Caco-2 (cell line): Measurements from ENCODE around the gene MCF2. TPM values are rescaled to one million over a fixed set of nuclear protein-coding genes. Genes with fewer than 3 reads are reported as not detected.
A peak's percentile ranks its signal among the peaks of the same experiment; 100 is the strongest.

Experiments
- BruUV-seq: library from RNA; stranded (reverse); fragments of 400-500 nt; replicated peaks from 2 replicates; lab custom pipeline; 2021; lab: Mats Ljungman, UMichigan
- CTCF ChIA-PET: fragments of 300-600 bp; sonication (Branson Sonifier 250); formaldehyde crosslinking; loops from one replicate; lab custom pipeline; 2022; ENCODE audit warnings: antibody characterized with exemption; lab: Charles Lee
- POLR2A ChIA-PET: fragments of 300-600 bp; sonication (Branson Sonifier 250); formaldehyde crosslinking; loops from one replicate; lab custom pipeline; 2022; ENCODE audit warnings: antibody characterized with exemption; lab: Charles Lee
- DNase-seq, 2 experiments: peaks; one replicate each; pipeline versions ENCODE4 v3.0.0 to v3.0.0-alpha.2; 2020 to 2022
- H3K27me3 ChIP-seq: replicated peaks from 2 replicates; pipeline ENCODE4 v1.6.0; 2011; ENCODE audit warnings: low read length; ENCODE audit not compliant: control insufficient read depth, insufficient read depth
- H3K36me3 ChIP-seq: 2 replicates; pipeline ENCODE4 v1.5.1; 2011; ENCODE audit warnings: low read length; ENCODE audit not compliant: control insufficient read depth, insufficient read depth
- H3K4me1 ChIP-seq: fragments of 250-450 bp; sonication (Bioruptor Pico); 2 replicates; pipeline ENCODE4 v1.5.1; 2020; ENCODE audit warnings: mild to moderate bottlenecking
- H3K4me3 ChIP-seq: 2 replicates; pipeline ENCODE4 v1.5.1; 2011; ENCODE audit warnings: low read depth, mild to moderate bottlenecking, control low read depth, low read length
- H3K9me3 ChIP-seq: fragments of 250-450 bp; sonication (Bioruptor Pico); 2 replicates; pipeline ENCODE4 v1.5.1; 2020; ENCODE audit warnings: mild to moderate bottlenecking, moderate library complexity
- H3K27ac Mint-ChIP-seq: one replicate; pipeline ENCODE4 v1.8.0; 2022; ENCODE audit warnings: mixed read lengths; ENCODE audit not compliant: unreplicated experiment
- H3K27me3 Mint-ChIP-seq: one replicate; pipeline ENCODE4 v1.8.0; 2022; ENCODE audit warnings: mixed read lengths; ENCODE audit not compliant: insufficient read depth, unreplicated experiment
- H3K36me3 Mint-ChIP-seq: one replicate; pipeline ENCODE4 v1.8.0; 2022; ENCODE audit warnings: mild to moderate bottlenecking, mixed read lengths; ENCODE audit not compliant: insufficient read depth, unreplicated experiment
- H3K4me1 Mint-ChIP-seq: one replicate; pipeline ENCODE4 v1.8.0; 2022; ENCODE audit warnings: low read depth, mixed read lengths; ENCODE audit not compliant: unreplicated experiment
- H3K4me3 Mint-ChIP-seq: one replicate; pipeline ENCODE4 v1.8.0; 2022; ENCODE audit warnings: mild to moderate bottlenecking, moderate library complexity, mixed read lengths; ENCODE audit not compliant: unreplicated experiment
- H3K9me3 Mint-ChIP-seq: one replicate; pipeline ENCODE4 v1.8.0; 2022; ENCODE audit warnings: mixed read lengths; ENCODE audit not compliant: unreplicated experiment
- intact Hi-C: fragments of 100-400 bp; cut with micrococcal nuclease; formaldehyde crosslinking; loops from one replicate; pipeline ENCODE4 v1.10.0; 2022; ENCODE audit not compliant: unreplicated experiment
- total RNA-seq: library from RNA; stranded (reverse); gene quantifications from 2 replicates; pipeline ENCODE4 v1.2.3, GENCODE V29; 2022
- TF ChIP-seq, protein P1 (sequence below), 2 experiments: fragments of 200-600 bp in 1 of 2; IDR thresholded peaks; 1 replicate in 1 of 2; 2 replicates in 1 of 2; pipeline versions ENCODE4 v1.5.1 to v1.8.0; 2011 to 2022; ENCODE audit warnings: antibody characterized with exemption in 1 of 2, control low read depth in 1 of 2, inconsistent platforms in 1 of 2, low read depth in 1 of 2, low read length in 1 of 2, mild to moderate bottlenecking in 1 of 2, moderate library complexity in 1 of 2; ENCODE audit not compliant: insufficient read depth in 1 of 2, severe bottlenecking in 1 of 2, unreplicated experiment in 1 of 2

Gene MCF2
- total RNA-seq, 1 experiment from 2014 or later, result not detected

DNA sequence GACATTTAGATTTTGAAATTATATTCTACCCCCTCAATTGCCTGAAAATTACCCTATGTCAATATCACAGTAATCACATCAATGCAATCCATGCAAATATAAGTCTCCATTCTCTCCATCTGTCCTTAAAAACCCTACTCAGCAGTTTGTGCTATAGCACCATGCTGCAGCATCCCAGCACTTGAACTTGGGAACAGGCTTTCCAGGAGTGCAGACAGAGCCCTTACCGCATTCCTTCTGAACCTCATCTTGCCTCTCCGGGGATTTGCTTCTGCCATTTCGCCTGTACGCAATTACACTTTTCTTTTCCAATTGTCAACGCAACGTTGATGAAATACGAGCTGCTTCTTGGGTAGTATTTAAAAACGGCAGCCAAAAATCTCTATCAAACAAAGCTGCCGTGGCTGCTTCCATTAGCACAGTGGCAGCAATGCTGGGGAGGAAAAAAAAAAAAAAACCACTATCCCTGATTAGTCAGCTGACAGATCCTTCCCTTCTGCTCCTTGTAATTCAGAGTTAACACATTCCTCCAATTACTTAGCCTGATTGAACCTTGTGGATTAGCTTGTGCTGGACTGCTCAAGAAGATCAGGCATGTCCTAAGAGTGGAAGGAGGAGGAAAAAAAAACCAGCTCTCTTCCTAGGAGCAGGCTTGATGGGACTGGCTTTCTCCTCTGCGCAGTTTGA is 65.6 kb downstream of the MCF2 start:
- intact Hi-C loops, result no loop called here
- no peaks in the 10 kb centered on the region for H3K9me3 Mint-ChIP-seq
- CTCF ChIA-PET, result interaction anchor here (0.7 kb wide), 1 partner anchor 114 kb away, joined by 4 read pairs; no protein-coding TSS in a partner anchor
- POLR2A ChIA-PET, result no interaction called here
- H3K36me3 Mint-ChIP-seq, result no peaks in the 10 kb centered on the region
- Histone ChIP-seq H3K9me3 (no peaks in the 10 kb centered on the region), H3K4me1 (no peaks in the 10 kb centered on the region), H3K4me3 (no peak overlapping the region), H3K36me3 (no peaks in the 10 kb centered on the region), H3K27me3 (no peaks in the 10 kb centered on the region)
- peaks cover 7% of the 10 kb centered on the region for H3K27me3 Mint-ChIP-seq
- H3K27ac Mint-ChIP-seq, result no peak overlapping the region
- no peak for DNase-seq
- TF ChIP-seq, protein P1, sequence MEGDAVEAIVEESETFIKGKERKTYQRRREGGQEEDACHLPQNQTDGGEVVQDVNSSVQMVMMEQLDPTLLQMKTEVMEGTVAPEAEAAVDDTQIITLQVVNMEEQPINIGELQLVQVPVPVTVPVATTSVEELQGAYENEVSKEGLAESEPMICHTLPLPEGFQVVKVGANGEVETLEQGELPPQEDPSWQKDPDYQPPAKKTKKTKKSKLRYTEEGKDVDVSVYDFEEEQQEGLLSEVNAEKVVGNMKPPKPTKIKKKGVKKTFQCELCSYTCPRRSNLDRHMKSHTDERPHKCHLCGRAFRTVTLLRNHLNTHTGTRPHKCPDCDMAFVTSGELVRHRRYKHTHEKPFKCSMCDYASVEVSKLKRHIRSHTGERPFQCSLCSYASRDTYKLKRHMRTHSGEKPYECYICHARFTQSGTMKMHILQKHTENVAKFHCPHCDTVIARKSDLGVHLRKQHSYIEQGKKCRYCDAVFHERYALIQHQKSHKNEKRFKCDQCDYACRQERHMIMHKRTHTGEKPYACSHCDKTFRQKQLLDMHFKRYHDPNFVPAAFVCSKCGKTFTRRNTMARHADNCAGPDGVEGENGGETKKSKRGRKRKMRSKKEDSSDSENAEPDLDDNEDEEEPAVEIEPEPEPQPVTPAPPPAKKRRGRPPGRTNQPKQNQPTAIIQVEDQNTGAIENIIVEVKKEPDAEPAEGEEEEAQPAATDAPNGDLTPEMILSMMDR (IDR thresholded peaks at IDR 0.05; ENCODE audit: insufficient read depth in 1 of 2, low read depth in 1 of 2, low read length in 1 of 2, severe bottlenecking in 1 of 2, unreplicated experiment in 1 of 2), result no peak
- H3K4me1 Mint-ChIP-seq, result no peaks in the 10 kb centered on the region
- BruUV-seq, result no TSS peak
- H3K4me3 Mint-ChIP-seq, result peak overlapping the region; percentile 17

DNA sequence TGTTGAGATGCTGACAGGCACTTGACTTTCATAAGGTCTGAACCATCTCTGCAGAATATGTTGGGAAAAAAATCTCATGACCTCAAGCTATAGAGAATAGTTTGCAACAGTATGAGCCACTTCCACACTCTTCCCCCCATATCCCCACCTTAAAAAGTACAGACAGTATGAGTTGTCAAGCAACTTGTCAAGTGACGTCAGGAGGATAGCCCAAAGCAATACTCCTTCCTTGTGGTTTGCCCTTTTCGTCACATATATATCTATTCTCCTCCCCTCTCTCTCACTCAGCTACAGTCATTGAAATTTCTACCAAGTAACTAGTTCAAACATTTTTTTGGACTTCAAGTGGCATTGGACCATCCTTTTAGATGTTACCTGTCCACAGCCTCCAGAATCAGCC is 67.7 kb downstream of the MCF2 start:
- POLR2A ChIA-PET, result no interaction called here
- Histone ChIP-seq H3K36me3 (no peaks in the 10 kb centered on the region), H3K4me1 (no peaks in the 10 kb centered on the region), H3K4me3 (no peak overlapping the region), H3K9me3 (no peaks in the 10 kb centered on the region), H3K27me3 (no peaks in the 10 kb centered on the region)
- TF ChIP-seq, protein P1 (IDR thresholded peaks at IDR 0.05; ENCODE audit: insufficient read depth in 1 of 2, low read depth in 1 of 2, low read length in 1 of 2, severe bottlenecking in 1 of 2, unreplicated experiment in 1 of 2), result no peak
- intact Hi-C loops, result no loop called here
- CTCF ChIA-PET, result no interaction called here
- no peaks in the 10 kb centered on the region for H3K36me3 Mint-ChIP-seq
- H3K4me1 Mint-ChIP-seq, result no peaks in the 10 kb centered on the region
- no peak overlapping the region for H3K27ac Mint-ChIP-seq
- H3K27me3 Mint-ChIP-seq, result peaks cover 7% of the 10 kb centered on the region
- no TSS peak for BruUV-seq
- no peaks in the 10 kb centered on the region for H3K9me3 Mint-ChIP-seq
- H3K4me3 Mint-ChIP-seq, result no peak overlapping the region
- no peak for DNase-seq

DNA sequence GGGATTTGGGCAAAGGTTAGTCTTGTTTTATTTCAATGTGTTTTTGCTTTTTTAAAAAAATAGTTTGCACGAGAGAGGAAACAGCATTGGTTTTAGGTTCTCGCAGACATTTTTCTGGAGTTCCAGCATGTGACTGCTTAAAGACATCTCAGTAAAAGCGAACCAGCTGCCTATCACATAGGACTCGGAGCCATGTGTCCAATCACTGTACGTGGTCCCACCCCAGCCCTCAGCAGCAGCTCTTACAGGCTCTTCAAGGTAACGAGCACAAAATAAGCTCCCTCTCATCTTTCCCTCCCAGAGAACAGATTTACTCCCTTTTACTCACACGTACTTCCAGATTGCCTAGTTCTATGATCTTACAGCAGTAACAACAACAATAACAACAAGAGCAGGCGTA is 68.7 kb downstream of the MCF2 start:
- no peaks in the 10 kb centered on the region for H3K27me3 ChIP-seq
- POLR2A ChIA-PET, result no interaction called here

More for the DNA sequence above, 68.7 kb downstream of the MCF2 start:
- intact Hi-C loops, result no loop called here
- Histone ChIP-seq H3K4me3 (no peak overlapping the region), H3K36me3 (no peaks in the 10 kb centered on the region), H3K9me3 (no peaks in the 10 kb centered on the region), H3K4me1 (no peaks in the 10 kb centered on the region)
- CTCF ChIA-PET, result no interaction called here
- Mint-ChIP-seq H3K36me3 (no peaks in the 10 kb centered on the region), H3K4me1 (no peaks in the 10 kb centered on the region), H3K4me3 (no peak overlapping the region), H3K27me3 (peaks cover 7% of the 10 kb centered on the region), H3K9me3 (no peaks in the 10 kb centered on the region), H3K27ac (no peak overlapping the region)
- TF ChIP-seq, protein P1 (IDR thresholded peaks at IDR 0.05; ENCODE audit: insufficient read depth in 1 of 2, low read depth in 1 of 2, low read length in 1 of 2, severe bottlenecking in 1 of 2, unreplicated experiment in 1 of 2), result no peak
- no peak for DNase-seq
- BruUV-seq, result no TSS peak
